Measurements from ENCODE around the gene C15orf39.

Gene C15orf39

DNA sequence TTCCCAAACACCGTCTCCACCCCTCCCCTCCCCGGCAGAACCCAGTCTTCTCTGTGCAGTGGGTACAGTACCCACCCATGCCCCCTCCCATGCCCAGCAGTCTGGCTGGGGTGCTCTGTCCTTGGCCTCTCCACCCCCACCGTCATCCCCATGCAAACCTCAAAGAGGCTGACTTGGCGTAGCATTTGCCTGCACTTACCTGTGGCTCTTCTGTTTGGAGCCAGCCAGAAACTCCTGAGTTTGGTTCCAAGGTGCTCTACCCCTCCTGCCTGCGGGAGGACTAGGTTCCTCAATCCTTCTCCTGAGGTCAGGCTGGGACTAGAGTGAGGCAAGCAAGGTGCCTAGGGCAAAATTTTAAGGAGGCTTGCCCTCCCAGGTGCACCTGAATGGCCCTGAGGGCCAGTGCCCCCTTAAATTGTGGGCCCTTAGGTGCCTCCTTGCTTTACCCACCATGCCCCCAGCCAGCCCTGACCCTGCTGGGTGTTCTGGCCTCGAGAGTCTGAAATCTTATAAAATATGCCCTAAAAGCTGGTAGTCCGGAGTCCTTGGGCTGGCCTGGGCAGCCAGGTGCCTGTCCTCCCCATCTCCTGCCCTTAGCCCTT is 47.1 kb upstream of the C15orf39 start:
- TF ChIP-seq, protein P1, sequence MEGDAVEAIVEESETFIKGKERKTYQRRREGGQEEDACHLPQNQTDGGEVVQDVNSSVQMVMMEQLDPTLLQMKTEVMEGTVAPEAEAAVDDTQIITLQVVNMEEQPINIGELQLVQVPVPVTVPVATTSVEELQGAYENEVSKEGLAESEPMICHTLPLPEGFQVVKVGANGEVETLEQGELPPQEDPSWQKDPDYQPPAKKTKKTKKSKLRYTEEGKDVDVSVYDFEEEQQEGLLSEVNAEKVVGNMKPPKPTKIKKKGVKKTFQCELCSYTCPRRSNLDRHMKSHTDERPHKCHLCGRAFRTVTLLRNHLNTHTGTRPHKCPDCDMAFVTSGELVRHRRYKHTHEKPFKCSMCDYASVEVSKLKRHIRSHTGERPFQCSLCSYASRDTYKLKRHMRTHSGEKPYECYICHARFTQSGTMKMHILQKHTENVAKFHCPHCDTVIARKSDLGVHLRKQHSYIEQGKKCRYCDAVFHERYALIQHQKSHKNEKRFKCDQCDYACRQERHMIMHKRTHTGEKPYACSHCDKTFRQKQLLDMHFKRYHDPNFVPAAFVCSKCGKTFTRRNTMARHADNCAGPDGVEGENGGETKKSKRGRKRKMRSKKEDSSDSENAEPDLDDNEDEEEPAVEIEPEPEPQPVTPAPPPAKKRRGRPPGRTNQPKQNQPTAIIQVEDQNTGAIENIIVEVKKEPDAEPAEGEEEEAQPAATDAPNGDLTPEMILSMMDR (IDR thresholded peaks at IDR 0.05; ENCODE audit: low read depth, low read length): no peak
- TF ChIP-seq EZH2phosphoT487 (IDR thresholded peaks at IDR 0.05; ENCODE audit: low read depth): no peak
- no peak overlapping the region for H2AFZ ChIP-seq (ENCODE audit: low read depth, low read length)
- no peak overlapping the region for H3K4me2 ChIP-seq (ENCODE audit: low read length)
- H3K4me3 ChIP-seq (ENCODE audit: low read length): no peak overlapping the region
- H3K9ac ChIP-seq (ENCODE audit: low read length): no peak overlapping the region
- no peaks in the 10 kb centered on the region for H3K9me3 ChIP-seq (ENCODE audit: insufficient read depth, low read length)
- H3K79me2 ChIP-seq (ENCODE audit: low read length): no peaks in the 10 kb centered on the region
- H3K36me3 ChIP-seq (replicated peaks; ENCODE audit: low read depth, low read length): no peaks in the 10 kb centered on the region
- H3K27ac ChIP-seq (ENCODE audit: low read length): no peak overlapping the region
- H3K4me1 ChIP-seq (ENCODE audit: low read length): peaks cover 11% of the 10 kb centered on the region
- H4K20me1 ChIP-seq (ENCODE audit: insufficient read depth, low read length): no peaks in the 10 kb centered on the region
- H3K27me3 ChIP-seq (ENCODE audit: low read depth, low read length): peaks cover 17% of the 10 kb centered on the region

GRCh38 chr15:75156326-75157215 is 45.1 kb upstream of the C15orf39 start:
- TF ChIP-seq, protein P1 (IDR thresholded peaks at IDR 0.05; ENCODE audit: low read depth, low read length): no peak
- TF ChIP-seq EZH2phosphoT487 (IDR thresholded peaks at IDR 0.05; ENCODE audit: low read depth): no peak
- Histone ChIP-seq H3K27me3 (ENCODE audit: low read depth, low read length) (peaks cover 13% of the 10 kb centered on the region), H2AFZ (ENCODE audit: low read depth, low read length) (no peak overlapping the region), H3K36me3 (replicated peaks; ENCODE audit: low read depth, low read length) (no peaks in the 10 kb centered on the region), H3K4me1 (ENCODE audit: low read length) (peaks cover 16% of the 10 kb centered on the region), H3K27ac (ENCODE audit: low read length) (no peak overlapping the region), H4K20me1 (ENCODE audit: insufficient read depth, low read length) (no peaks in the 10 kb centered on the region), H3K4me2 (ENCODE audit: low read length) (no peak overlapping the region), H3K9ac (ENCODE audit: low read length) (no peak overlapping the region), H3K9me3 (ENCODE audit: insufficient read depth, low read length) (no peaks in the 10 kb centered on the region), H3K4me3 (ENCODE audit: low read length) (no peak overlapping the region), H3K79me2 (ENCODE audit: low read length) (no peaks in the 10 kb centered on the region)

DNA sequence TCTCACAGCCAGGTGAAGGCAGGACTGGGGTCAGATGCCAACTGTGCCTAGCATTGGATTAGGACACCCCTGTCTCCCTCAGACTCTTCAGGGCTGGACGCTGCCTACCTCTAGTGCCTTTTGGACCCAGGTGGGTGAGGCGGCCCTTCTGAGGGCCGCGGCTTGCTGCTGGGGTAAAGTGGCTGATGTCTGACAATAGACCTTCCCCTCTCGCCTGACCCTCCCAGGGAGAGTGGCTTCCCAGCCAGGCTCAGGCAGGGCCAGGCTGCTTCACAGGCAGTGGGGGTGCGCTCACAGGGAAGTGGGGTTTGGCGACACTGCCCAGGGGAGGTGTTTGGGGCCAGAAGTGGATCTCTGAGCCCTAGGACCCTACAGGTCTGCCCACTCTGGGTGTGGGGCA is 43.3 kb upstream of the C15orf39 start:
- Histone ChIP-seq H3K36me3 (replicated peaks; ENCODE audit: low read depth, low read length) (no peaks in the 10 kb centered on the region), H3K4me2 (ENCODE audit: low read length) (no peak overlapping the region), H3K27me3 (ENCODE audit: low read depth, low read length) (peaks cover 13% of the 10 kb centered on the region), H3K4me1 (ENCODE audit: low read length) (peaks cover 15% of the 10 kb centered on the region), H3K79me2 (ENCODE audit: low read length) (no peaks in the 10 kb centered on the region), H2AFZ (ENCODE audit: low read depth, low read length) (no peak overlapping the region), H3K27ac (ENCODE audit: low read length) (no peak overlapping the region), H3K9me3 (ENCODE audit: insufficient read depth, low read length) (no peaks in the 10 kb centered on the region), H3K4me3 (ENCODE audit: low read length) (no peak overlapping the region), H4K20me1 (ENCODE audit: insufficient read depth, low read length) (no peaks in the 10 kb centered on the region), H3K9ac (ENCODE audit: low read length) (no peak overlapping the region)
- TF ChIP-seq EZH2phosphoT487 (IDR thresholded peaks at IDR 0.05; ENCODE audit: low read depth): no peak
- TF ChIP-seq, protein P1 (IDR thresholded peaks at IDR 0.05; ENCODE audit: low read depth, low read length): no peak

- Histone ChIP-seq H4K20me1 (ENCODE audit: insufficient read depth, low read length) (no peaks in the 10 kb centered on the region), H3K36me3 (replicated peaks; ENCODE audit: low read depth, low read length) (no peaks in the 10 kb centered on the region), H3K27me3 (ENCODE audit: low read depth, low read length) (peaks cover 13% of the 10 kb centered on the region), H3K4me2 (ENCODE audit: low read length) (no peak overlapping the region), H3K79me2 (ENCODE audit: low read length) (no peaks in the 10 kb centered on the region), H3K4me1 (ENCODE audit: low read length) (peaks cover 10% of the 10 kb centered on the region), H3K9ac (ENCODE audit: low read length) (no peak overlapping the region), H3K4me3 (ENCODE audit: low read length) (no peak overlapping the region), H3K27ac (ENCODE audit: low read length) (no peak overlapping the region), H3K9me3 (ENCODE audit: insufficient read depth, low read length) (no peaks in the 10 kb centered on the region), H2AFZ (ENCODE audit: low read depth, low read length) (no peak overlapping the region)
- no peak for TF ChIP-seq EZH2phosphoT487 (IDR thresholded peaks at IDR 0.05; ENCODE audit: low read depth)
- TF ChIP-seq, protein P1 (IDR thresholded peaks at IDR 0.05; ENCODE audit: low read depth, low read length): no peak
Measured at GRCh38 chr15:75159244-75159643, 42.4 kb upstream of the C15orf39 start.

Measured in OCI-LY3 (cell line).